IMR-90 (cell line): ENCODE data around the gene SPINT1. TPM values are rescaled to one million over a fixed set of nuclear protein-coding genes. Genes with fewer than 3 reads are reported as not detected.

Experiments used
- ATAC-seq: fragments of 200-7000 bp; cut with Tn5 transposase; 2 replicates; pipeline ENCODE4 v1.9.1; 2020; ENCODE audit warnings: low read depth, mild to moderate bottlenecking, moderate library complexity
- BruUV-seq: library from RNA; stranded (reverse); fragments of 400-500 nt; replicated peaks from 2 replicates; lab custom pipeline; 2021; lab: Mats Ljungman, UMichigan
- CTCF ChIA-PET: fragments of 300-600 bp; formaldehyde crosslinking; extraction: SDS; loops from one replicate; lab custom pipeline; 2021; ENCODE audit warnings: antibody characterized with exemption; lab: Yijun Ruan, JAX
- POLR2A ChIA-PET: fragments of 300-600 bp; sonication (Branson Sonifier 250); formaldehyde crosslinking; loops from one replicate; lab custom pipeline; 2022; ENCODE audit warnings: antibody characterized with exemption; ENCODE audit not compliant: unreplicated experiment; lab: Charles Lee
- DNase-seq: peaks from one replicate; pipeline ENCODE4 v3.0.0; 2013
- H2AFZ ChIP-seq: replicated peaks from 2 replicates; pipeline ENCODE3; 2013; ENCODE audit warnings: low read length, mild to moderate bottlenecking; ENCODE audit not compliant: poor library complexity
- H2AK5ac ChIP-seq: 2 replicates; pipeline ENCODE4 v1.6.1; 2013; ENCODE audit warnings: low read depth, low read length, inconsistent platforms
- H2AK9ac ChIP-seq: replicated peaks from 2 replicates; pipeline ENCODE3; 2013; ENCODE audit warnings: mild to moderate bottlenecking, low read depth, low read length, moderate library complexity; ENCODE audit not compliant: poor library complexity
- H2BK120ac ChIP-seq: 2 replicates; pipeline ENCODE4 v1.6.1; 2013; ENCODE audit warnings: low read depth, low read length, inconsistent platforms
- H2BK15ac ChIP-seq: 3 replicates; pipeline ENCODE4 v1.6.1; 2013; ENCODE audit warnings: low read depth, low read length, inconsistent platforms
- H2BK20ac ChIP-seq: 2 replicates; pipeline ENCODE4 v1.6.1; 2013; ENCODE audit warnings: low read depth, mild to moderate bottlenecking, inconsistent platforms, low read length, moderate library complexity
- H2BK5ac ChIP-seq: 2 replicates; pipeline ENCODE4 v1.6.1; 2013; ENCODE audit warnings: mild to moderate bottlenecking, low read depth, low read length, inconsistent platforms; ENCODE audit not compliant: poor library complexity, severe bottlenecking
- H3K14ac ChIP-seq: replicated peaks from 2 replicates; pipeline ENCODE4 v1.6.1; 2013; ENCODE audit warnings: low read depth, low read length, inconsistent platforms
- H3K18ac ChIP-seq: 2 replicates; pipeline ENCODE4 v1.6.1; 2013; ENCODE audit warnings: low read depth, low read length, control low read depth
- H3K23ac ChIP-seq: 2 replicates; pipeline ENCODE4 v1.6.1; 2013; ENCODE audit warnings: low read depth, low read length, inconsistent platforms
- H3K27ac ChIP-seq: 2 replicates; pipeline ENCODE4 v1.5.1; 2013; ENCODE audit warnings: mild to moderate bottlenecking, control low read depth, low read length; ENCODE audit not compliant: insufficient read depth
- H3K27me3 ChIP-seq: 2 replicates; pipeline ENCODE4 v1.6.1; 2013; ENCODE audit warnings: low read length; ENCODE audit not compliant: control insufficient read depth, insufficient read depth
- H3K36me3 ChIP-seq: 2 replicates; pipeline ENCODE4 v1.6.1; 2013; ENCODE audit warnings: low read length, mixed read lengths; ENCODE audit not compliant: control insufficient read depth, insufficient read depth
- H3K4ac ChIP-seq: 2 replicates; pipeline ENCODE4 v1.6.1; 2013; ENCODE audit warnings: low read depth, low read length, inconsistent platforms
- H3K4me1 ChIP-seq: 2 replicates; pipeline ENCODE4 v1.6.1; 2013; ENCODE audit warnings: low read length, mixed read lengths; ENCODE audit not compliant: control insufficient read depth, insufficient read depth
- H3K4me2 ChIP-seq: 2 replicates; pipeline ENCODE4 v1.6.1; 2013; ENCODE audit warnings: low read depth, mild to moderate bottlenecking, control low read depth, low read length, moderate library complexity
- H3K4me3 ChIP-seq: 2 replicates; pipeline ENCODE4 v1.5.1; 2013; ENCODE audit warnings: low read depth, mild to moderate bottlenecking, control low read depth, low read length, moderate library complexity; ENCODE audit not compliant: insufficient read depth
- H3K56ac ChIP-seq: 2 replicates; pipeline ENCODE4 v1.6.1; 2013; ENCODE audit warnings: low read length, inconsistent platforms; ENCODE audit not compliant: insufficient read depth; ENCODE audit errors: extremely low read depth
- H3K79me1 ChIP-seq, 2 experiments: 2 replicates each; pipeline ENCODE4 v1.6.1; 2013; ENCODE audit warnings: low read length in 2 of 2, inconsistent platforms in 1 of 2, low read depth in 1 of 2
- H3K9ac ChIP-seq: 2 replicates; pipeline ENCODE4 v1.6.1; 2013; ENCODE audit warnings: low read depth, low read length, control low read depth
- H3K9me1 ChIP-seq: 2 replicates; pipeline ENCODE4 v1.6.1; 2013; ENCODE audit warnings: low read length, inconsistent platforms; ENCODE audit not compliant: insufficient read depth
- H3K9me3 ChIP-seq: 2 replicates; pipeline ENCODE4 v1.6.1; 2013; ENCODE audit warnings: low read length; ENCODE audit not compliant: control insufficient read depth, insufficient read depth
- H4K20me1 ChIP-seq: 2 replicates; pipeline ENCODE4 v1.6.1; 2013; ENCODE audit warnings: low read length, inconsistent platforms; ENCODE audit not compliant: insufficient read depth
- H4K5ac ChIP-seq: 2 replicates; pipeline ENCODE4 v1.6.1; 2013; ENCODE audit warnings: mild to moderate bottlenecking, low read depth, low read length, control low read depth
- H4K8ac ChIP-seq, 2 experiments: 2 replicates each; pipeline ENCODE4 v1.6.1; 2013; ENCODE audit warnings: low read depth in 2 of 2, low read length in 2 of 2, control low read depth in 1 of 2, inconsistent platforms in 1 of 2
- H4K91ac ChIP-seq: 2 replicates; pipeline ENCODE4 v1.6.1; 2013; ENCODE audit warnings: low read depth, low read length, inconsistent platforms; ENCODE audit not compliant: insufficient read depth
- BHLHE40 ChIP-seq: fragments of 150-350 bp; IDR thresholded peaks from 2 replicates; pipeline ENCODE4 v1.6.1; 2016; ENCODE audit warnings: mild to moderate bottlenecking, low read depth, low read length
- CEBPB ChIP-seq: IDR thresholded peaks from 2 replicates; pipeline ENCODE4 v1.6.1; 2012; ENCODE audit warnings: low read depth, low read length, improper control_type of control experiment
- CHD1 ChIP-seq: IDR thresholded peaks from 2 replicates; pipeline ENCODE4 v1.6.1; 2012; ENCODE audit warnings: low read depth, low read length, improper control_type of control experiment
- FOS ChIP-seq: fragments of 150-350 bp; IDR thresholded peaks from 2 replicates; pipeline ENCODE4 v1.6.1; 2016; ENCODE audit warnings: low read depth, low read length
- MAFK ChIP-seq: IDR thresholded peaks from 2 replicates; pipeline ENCODE4 v1.6.1; 2012; ENCODE audit warnings: low read depth, low read length, improper control_type of control experiment
- MAZ ChIP-seq: IDR thresholded peaks from 2 replicates; pipeline ENCODE4 v1.6.1; 2012; ENCODE audit warnings: low read depth, mild to moderate bottlenecking, low read length, improper control_type of control experiment, moderate library complexity, borderline replicate concordance
- MXI1 ChIP-seq: IDR thresholded peaks from 2 replicates; pipeline ENCODE4 v1.6.1; 2012; ENCODE audit warnings: low read depth, mild to moderate bottlenecking, low read length, moderate library complexity, borderline replicate concordance
- NFE2L2 ChIP-seq: fragments of 150-350 bp; IDR thresholded peaks from 2 replicates; pipeline ENCODE4 v1.6.1; 2016; ENCODE audit warnings: low read depth, mild to moderate bottlenecking, low read length
- POLR2A ChIP-seq: IDR thresholded peaks from 2 replicates; pipeline ENCODE4 v1.6.1; 2012; ENCODE audit warnings: mild to moderate bottlenecking, low read depth, low read length
- RAD21 ChIP-seq: IDR thresholded peaks from 2 replicates; pipeline ENCODE4 v1.6.1; 2012; ENCODE audit warnings: low read length, improper control_type of control experiment
- RCOR1 ChIP-seq: IDR thresholded peaks from 2 replicates; pipeline ENCODE4 v1.6.1; 2012; ENCODE audit warnings: mild to moderate bottlenecking, low read length, improper control_type of control experiment; ENCODE audit not compliant: insufficient replicate concordance
- RFX5 ChIP-seq: IDR thresholded peaks from 2 replicates; pipeline ENCODE4 v1.8.0; 2012; ENCODE audit warnings: low read depth, mild to moderate bottlenecking, low read length, moderate library complexity
- SMC3 ChIP-seq: fragments of 150-350 bp; IDR thresholded peaks from 2 replicates; pipeline ENCODE4 v1.6.1; 2016; ENCODE audit warnings: low read depth, mild to moderate bottlenecking, antibody characterized with exemption, low read length, moderate library complexity
- WGBS, 2 experiments: methylation state at CpG; one replicate each; pipeline versions ENCODE4 v1.1.5 to v1.1.7; 2013; ENCODE audit warnings: missing lambda C conversion rate in 2 of 2; ENCODE audit not compliant: insufficient read length in 1 of 2; ENCODE audit errors: extremely low coverage in 2 of 2; 5-methylcytosine and 5-hydroxymethylcytosine counted together
- dilution Hi-C: fragments of 300-500 bp; cut with HindIII; formaldehyde crosslinking; loops from one replicate; pipeline ENCODE4 v1.14.3; 2018; ENCODE audit warnings: low sequenced_read_pairs; ENCODE audit not compliant: unreplicated experiment
- in situ Hi-C: fragments of 300-500 bp; cut with MboI; formaldehyde crosslinking; loops from 3 replicates; pipeline ENCODE4 v1.14.3; 2019; ENCODE audit warnings: low sequenced_read_pairs, inconsistent platforms, mixed read lengths
- intact Hi-C: fragments of 100-400 bp; cut with micrococcal nuclease; formaldehyde crosslinking; loops from 2 replicates; pipeline ENCODE4 v1.10.0; 2022
- polyA plus RNA-seq, 3 experiments: library from polyadenylated mRNA; depleted of rRNA; stranded (reverse); fragments of >200 nt; gene quantifications; 2 replicates each; pipeline ENCODE4 v1.2.3, GENCODE V29; 2012; ENCODE audit warnings: low replicate concordance in 1 of 3
- total RNA-seq: library from RNA; depleted of rRNA; stranded (reverse); fragments of >200 nt; gene quantifications from 2 replicates; pipeline ENCODE4 v1.2.3, GENCODE V29; 2012
- TF ChIP-seq, protein P1 (sequence below): conservative IDR thresholded peaks from 2 replicates; pipeline ENCODE4 v1.5.1; 2012; ENCODE audit warnings: mild to moderate bottlenecking, low read depth, low read length, improper control_type of control experiment
- TF ChIP-seq, protein P2 (sequence below): fragments of 150-350 bp; IDR thresholded peaks from 2 replicates; pipeline ENCODE4 v1.6.1; 2016; ENCODE audit warnings: low read depth, mild to moderate bottlenecking, low read length, moderate library complexity, borderline replicate concordance

Gene SPINT1
- total and polyA plus RNA-seq, 2 of the 4 experiments (the other 2 are of a cell fraction): 0.90 to 2.1 TPM

DNA sequence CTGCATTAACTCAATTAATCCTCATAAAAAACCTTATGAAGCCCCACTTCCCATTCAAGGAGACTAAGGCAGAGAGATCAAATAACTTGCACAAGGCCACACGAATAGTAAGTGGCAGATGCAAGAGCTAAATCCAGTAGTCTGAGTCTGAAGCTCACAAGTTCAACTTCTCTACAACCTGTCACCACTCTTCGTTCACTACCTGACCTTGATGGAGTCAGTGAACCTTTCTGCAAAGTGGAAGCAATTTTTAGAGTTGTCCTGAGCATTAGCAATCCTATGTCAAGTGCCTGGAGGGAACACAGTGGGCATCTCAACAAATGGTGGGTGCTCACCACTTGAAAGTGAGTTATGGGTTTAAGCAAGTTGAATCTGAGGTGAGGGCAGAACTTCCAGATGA is 2.1 kb upstream of the SPINT1 start:
- no peak overlapping the region for H4K5ac ChIP-seq
- dilution Hi-C loops (no loop called here), intact Hi-C loops (no loop called here), in situ Hi-C loops (no loop called here)
- H4K91ac ChIP-seq: no peak overlapping the region
- H4K20me1 ChIP-seq: peaks cover 5% of the 10 kb centered on the region; the same call in 1 of the 2 replicates
- no peak overlapping the region for H3K4me3 ChIP-seq
- H2BK5ac ChIP-seq: no peak overlapping the region
- DNase-seq (no peak), ATAC-seq (no peak)
- no peak overlapping the region for H3K56ac ChIP-seq
- peaks cover 5% of the 10 kb centered on the region for H3K4me1 ChIP-seq
- no peak overlapping the region for H2AFZ ChIP-seq
- H4K8ac ChIP-seq: no peak overlapping the region
- no peak overlapping the region for H3K18ac ChIP-seq
- no peaks in the 10 kb centered on the region for H3K9me1 ChIP-seq
- no peaks in the 10 kb centered on the region for H3K79me1 ChIP-seq
- no peaks in the 10 kb centered on the region for H3K9me3 ChIP-seq
- no peak overlapping the region for H2AK5ac ChIP-seq
- no peak overlapping the region for H2BK20ac ChIP-seq
- no peak overlapping the region for H2BK120ac ChIP-seq
- no peak overlapping the region for H3K14ac ChIP-seq
- H2BK15ac ChIP-seq: no peak overlapping the region
- ChIA-PET CTCF (interaction anchor here (1.2 kb wide), 1 partner anchor 17 kb away, joined by 3 read pairs; no protein-coding TSS in a partner anchor), POLR2A (no interaction called here)
- H3K4me2 ChIP-seq: no peak overlapping the region
- no peak overlapping the region for H3K9ac ChIP-seq
- H3K27me3 ChIP-seq: peaks cover 38% of the 10 kb centered on the region
- H3K36me3 ChIP-seq: no peaks in the 10 kb centered on the region
- no peak overlapping the region for H3K23ac ChIP-seq
- TF ChIP-seq BHLHE40: no peak
- TF ChIP-seq NFE2L2: no peak
- no peak for TF ChIP-seq RFX5
- TF ChIP-seq, protein P1, sequence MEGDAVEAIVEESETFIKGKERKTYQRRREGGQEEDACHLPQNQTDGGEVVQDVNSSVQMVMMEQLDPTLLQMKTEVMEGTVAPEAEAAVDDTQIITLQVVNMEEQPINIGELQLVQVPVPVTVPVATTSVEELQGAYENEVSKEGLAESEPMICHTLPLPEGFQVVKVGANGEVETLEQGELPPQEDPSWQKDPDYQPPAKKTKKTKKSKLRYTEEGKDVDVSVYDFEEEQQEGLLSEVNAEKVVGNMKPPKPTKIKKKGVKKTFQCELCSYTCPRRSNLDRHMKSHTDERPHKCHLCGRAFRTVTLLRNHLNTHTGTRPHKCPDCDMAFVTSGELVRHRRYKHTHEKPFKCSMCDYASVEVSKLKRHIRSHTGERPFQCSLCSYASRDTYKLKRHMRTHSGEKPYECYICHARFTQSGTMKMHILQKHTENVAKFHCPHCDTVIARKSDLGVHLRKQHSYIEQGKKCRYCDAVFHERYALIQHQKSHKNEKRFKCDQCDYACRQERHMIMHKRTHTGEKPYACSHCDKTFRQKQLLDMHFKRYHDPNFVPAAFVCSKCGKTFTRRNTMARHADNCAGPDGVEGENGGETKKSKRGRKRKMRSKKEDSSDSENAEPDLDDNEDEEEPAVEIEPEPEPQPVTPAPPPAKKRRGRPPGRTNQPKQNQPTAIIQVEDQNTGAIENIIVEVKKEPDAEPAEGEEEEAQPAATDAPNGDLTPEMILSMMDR: no peak
- TF ChIP-seq RCOR1: no peak
- TF ChIP-seq CEBPB: no peak
- no peak for TF ChIP-seq SMC3
- TF ChIP-seq POLR2A: no peak
- no peak for TF ChIP-seq MAZ
- no peak for TF ChIP-seq CHD1
- no peak for TF ChIP-seq MAFK
- TF ChIP-seq RAD21: no peak
- TF ChIP-seq, protein P2, sequence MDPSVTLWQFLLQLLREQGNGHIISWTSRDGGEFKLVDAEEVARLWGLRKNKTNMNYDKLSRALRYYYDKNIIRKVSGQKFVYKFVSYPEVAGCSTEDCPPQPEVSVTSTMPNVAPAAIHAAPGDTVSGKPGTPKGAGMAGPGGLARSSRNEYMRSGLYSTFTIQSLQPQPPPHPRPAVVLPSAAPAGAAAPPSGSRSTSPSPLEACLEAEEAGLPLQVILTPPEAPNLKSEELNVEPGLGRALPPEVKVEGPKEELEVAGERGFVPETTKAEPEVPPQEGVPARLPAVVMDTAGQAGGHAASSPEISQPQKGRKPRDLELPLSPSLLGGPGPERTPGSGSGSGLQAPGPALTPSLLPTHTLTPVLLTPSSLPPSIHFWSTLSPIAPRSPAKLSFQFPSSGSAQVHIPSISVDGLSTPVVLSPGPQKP: no peak
- TF ChIP-seq FOS: no peak
- TF ChIP-seq MXI1: no peak
- no peak overlapping the region for H3K4ac ChIP-seq
- BruUV-seq: no TSS peak
- no CpG with 5 or more reads among the region's 2 CpGs for WGBS, 2 experiments
- H3K27ac ChIP-seq: no peak overlapping the region
- H2AK9ac ChIP-seq: no peak overlapping the region
